Measurements from ENCODE around the gene NTMT1. TPM values are rescaled to one million over a fixed set of nuclear protein-coding genes. Genes with fewer than 3 reads are reported as not detected.
A peak's percentile ranks its signal among the peaks of the same experiment; 100 is the strongest.

The NTMT1 gene
- total RNA-seq, 2 donors from 2014 or later, result 39.6 to 49.1 TPM

DNA sequence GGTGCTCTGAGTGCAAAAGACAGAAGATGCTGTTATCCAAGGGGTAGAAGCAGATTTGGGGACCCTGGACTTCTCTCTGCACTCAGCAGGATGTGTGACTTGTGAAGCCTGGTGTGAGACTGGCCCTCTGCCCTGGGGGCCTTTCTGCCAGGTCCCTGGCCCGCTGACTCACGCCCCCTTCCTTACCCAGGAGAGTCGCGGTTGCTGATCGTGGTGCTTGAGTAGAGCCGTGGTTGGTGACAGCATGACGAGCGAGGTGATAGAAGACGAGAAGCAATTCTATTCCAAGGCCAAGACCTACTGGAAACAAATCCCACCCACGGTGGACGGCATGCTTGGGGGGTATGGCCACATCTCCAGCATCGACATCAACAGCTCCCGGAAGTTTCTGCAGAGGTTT, 6.5 kb downstream of the NTMT1 start:
- TF ChIP-seq, protein P1, sequence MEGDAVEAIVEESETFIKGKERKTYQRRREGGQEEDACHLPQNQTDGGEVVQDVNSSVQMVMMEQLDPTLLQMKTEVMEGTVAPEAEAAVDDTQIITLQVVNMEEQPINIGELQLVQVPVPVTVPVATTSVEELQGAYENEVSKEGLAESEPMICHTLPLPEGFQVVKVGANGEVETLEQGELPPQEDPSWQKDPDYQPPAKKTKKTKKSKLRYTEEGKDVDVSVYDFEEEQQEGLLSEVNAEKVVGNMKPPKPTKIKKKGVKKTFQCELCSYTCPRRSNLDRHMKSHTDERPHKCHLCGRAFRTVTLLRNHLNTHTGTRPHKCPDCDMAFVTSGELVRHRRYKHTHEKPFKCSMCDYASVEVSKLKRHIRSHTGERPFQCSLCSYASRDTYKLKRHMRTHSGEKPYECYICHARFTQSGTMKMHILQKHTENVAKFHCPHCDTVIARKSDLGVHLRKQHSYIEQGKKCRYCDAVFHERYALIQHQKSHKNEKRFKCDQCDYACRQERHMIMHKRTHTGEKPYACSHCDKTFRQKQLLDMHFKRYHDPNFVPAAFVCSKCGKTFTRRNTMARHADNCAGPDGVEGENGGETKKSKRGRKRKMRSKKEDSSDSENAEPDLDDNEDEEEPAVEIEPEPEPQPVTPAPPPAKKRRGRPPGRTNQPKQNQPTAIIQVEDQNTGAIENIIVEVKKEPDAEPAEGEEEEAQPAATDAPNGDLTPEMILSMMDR (conservative IDR thresholded peaks at IDR 0.05), result no peak
- Histone ChIP-seq H3K36me3 (ENCODE audit: control insufficient read depth, insufficient read depth, low read length) (peaks cover 51% of the 10 kb centered on the region), H3K27ac (ENCODE audit: low read depth, low read length) (no peak overlapping the region), H3K27me3 (ENCODE audit: control insufficient read depth, insufficient read depth, low read length, poor library complexity, severe bottlenecking) (no peaks in the 10 kb centered on the region), H3K4me1 (ENCODE audit: control insufficient read depth, insufficient read depth, low read length) (no peaks in the 10 kb centered on the region), H3K9ac (ENCODE audit: extremely low read depth, low read length, poor library complexity, severe bottlenecking) (no peak overlapping the region), H3K9me3 (ENCODE audit: control insufficient read depth, low read length) (no peaks in the 10 kb centered on the region), H3K4me3 (ENCODE audit: low read length) (no peak overlapping the region)
- H3K9me3 Mint-ChIP-seq, result no peaks in the 10 kb centered on the region
- peaks cover 10% of the 10 kb centered on the region for H3K4me1 Mint-ChIP-seq
- no peaks in the 10 kb centered on the region for H3K27me3 Mint-ChIP-seq (ENCODE audit: insufficient read depth)
- WGBS, 2 experiments (ENCODE audit: insufficient coverage in 1 of 2, insufficient read length in 1 of 2), result 93 to 96% methylated on average over 13 of the region's 13 CpGs
- H3K36me3 Mint-ChIP-seq (ENCODE audit: low read depth), result peaks cover 32% of the 10 kb centered on the region
- no peak for DNase-seq
- H3K27ac Mint-ChIP-seq, result peak overlapping the region; percentile 35
- no peak overlapping the region for H3K4me3 Mint-ChIP-seq

- H3K27ac ChIP-seq (ENCODE audit: low read depth, low read length), result no peak overlapping the region
- H3K4me3 ChIP-seq (ENCODE audit: low read length), result no peak overlapping the region
- Mint-ChIP-seq H3K9me3 (no peaks in the 10 kb centered on the region), H3K27ac (no peak overlapping the region), H3K4me1 (peaks cover 4% of the 10 kb centered on the region), H3K36me3 (ENCODE audit: low read depth) (peaks cover 40% of the 10 kb centered on the region), H3K27me3 (ENCODE audit: insufficient read depth) (no peaks in the 10 kb centered on the region), H3K4me3 (no peak overlapping the region)
- H3K27me3 ChIP-seq (ENCODE audit: control insufficient read depth, insufficient read depth, low read length, poor library complexity, severe bottlenecking), result no peaks in the 10 kb centered on the region
- no peaks in the 10 kb centered on the region for H3K4me1 ChIP-seq (ENCODE audit: control insufficient read depth, insufficient read depth, low read length)
- DNase-seq, result no peak
- H3K36me3 ChIP-seq (ENCODE audit: control insufficient read depth, insufficient read depth, low read length), result peaks cover 50% of the 10 kb centered on the region
- H3K9ac ChIP-seq (ENCODE audit: extremely low read depth, low read length, poor library complexity, severe bottlenecking), result no peak overlapping the region
- TF ChIP-seq, protein P1 (conservative IDR thresholded peaks at IDR 0.05), result no peak
- 86 to 93% methylated on average over 1 to 4 of the region's 4 CpGs for whole genome bisulfite sequencing, 2 experiments (ENCODE audit: insufficient coverage in 1 of 2, insufficient read length in 1 of 2)
- H3K9me3 ChIP-seq (ENCODE audit: control insufficient read depth, low read length), result no peaks in the 10 kb centered on the region
Measured at GRCh38 chr9:129633207-129633606, 7.2 kb downstream of the NTMT1 start.

- H3K4me3 Mint-ChIP-seq, result no peak overlapping the region
- Histone ChIP-seq H3K4me3 (ENCODE audit: low read length) (no peak overlapping the region), H3K9me3 (ENCODE audit: control insufficient read depth, low read length) (no peaks in the 10 kb centered on the region), H3K4me1 (ENCODE audit: control insufficient read depth, insufficient read depth, low read length) (no peaks in the 10 kb centered on the region), H3K36me3 (ENCODE audit: control insufficient read depth, insufficient read depth, low read length) (peaks cover 52% of the 10 kb centered on the region), H3K27ac (ENCODE audit: low read depth, low read length) (no peak overlapping the region), H3K9ac (ENCODE audit: extremely low read depth, low read length, poor library complexity, severe bottlenecking) (no peak overlapping the region), H3K27me3 (ENCODE audit: control insufficient read depth, insufficient read depth, low read length, poor library complexity, severe bottlenecking) (no peaks in the 10 kb centered on the region)
- WGBS, 2 experiments (ENCODE audit: insufficient coverage in 1 of 2, insufficient read length in 1 of 2), result 86 to 91% methylated on average over 13 of the region's 13 CpGs
- H3K27me3 Mint-ChIP-seq (ENCODE audit: insufficient read depth), result no peaks in the 10 kb centered on the region
- H3K36me3 Mint-ChIP-seq (ENCODE audit: low read depth), result peaks cover 40% of the 10 kb centered on the region
- no peak overlapping the region for H3K27ac Mint-ChIP-seq
- H3K9me3 Mint-ChIP-seq, result no peaks in the 10 kb centered on the region
- TF ChIP-seq, protein P1 (conservative IDR thresholded peaks at IDR 0.05), result no peak
- no peak for DNase-seq
- H3K4me1 Mint-ChIP-seq, result no peaks in the 10 kb centered on the region
Measured at GRCh38 chr9:129633848-129634247, 7.9 kb downstream of the NTMT1 start.
